ENCODE data around the gene CNKSR1. TPM values are rescaled to one million over a fixed set of nuclear protein-coding genes. Genes with fewer than 3 reads are reported as not detected.
A peak's percentile ranks its signal among the peaks of the same experiment; 100 is the strongest.

CNKSR1 gene
- total and polyA plus RNA-seq, 9 donors, result 0.73 to 16.8 (median 5.8) TPM

GRCh38 chr1:26164861-26165842, 12.1 kb upstream of the CNKSR1 start:
- 70 to 73% (median 72%) methylated on average over 19 of the region's 19 CpGs for WGBS, 3 donors
- no peaks in the 10 kb centered on the region for H3K27me3 ChIP-seq
- no peak overlapping the region for H3K4me3 ChIP-seq
- intact Hi-C loops (cut with DNase I), result loop anchor here in 2 of 4 donors (5.0 kb wide), 2 partner anchors 53 to 67 kb away; partner anchors contain the start of genes CEP85 (in 1 of the 2) and PDIK1L (in 1 of the 2)
- H3K36me3 ChIP-seq, result no peaks in the 10 kb centered on the region
- peaks cover 9% of the 10 kb centered on the region for H3K4me1 ChIP-seq (ENCODE audit: insufficient read depth)
- no peak for TF ChIP-seq CTCF (IDR thresholded peaks at IDR 0.05)
- no peak for TF ChIP-seq EP300 (IDR thresholded peaks at IDR 0.05)
- peak overlapping the region; percentile 9 to 73 for H3K27ac ChIP-seq
- DNase-seq, result no peak
- no peaks in the 10 kb centered on the region for H3K9me3 ChIP-seq

GRCh38 chr1:26166719-26167281, 10.5 kb upstream of the CNKSR1 start:
- no peak for TF ChIP-seq POLR2A (IDR thresholded peaks at IDR 0.05)
- TF ChIP-seq EP300 (IDR thresholded peaks at IDR 0.05), result no peak
- no peak for TF ChIP-seq CTCF (IDR thresholded peaks at IDR 0.05)
- no peak for DNase-seq
- no peaks in the 10 kb centered on the region for H3K36me3 ChIP-seq
- no peak overlapping the region for H3K4me3 ChIP-seq
- H3K27ac ChIP-seq, result no peak overlapping the region
- no peaks in the 10 kb centered on the region for H3K27me3 ChIP-seq
- H3K9me3 ChIP-seq, result no peaks in the 10 kb centered on the region
- intact Hi-C loops (cut with DNase I), result loop anchor here in 1 of 4 donors (5.0 kb wide), 1 partner anchor 66 kb away; the partner anchor contains the start of gene CEP85
- WGBS, 3 donors, result 73 to 87% (median 83%) methylated on average over 4 of the region's 4 CpGs
- peaks cover 12% of the 10 kb centered on the region for H3K4me1 ChIP-seq (ENCODE audit: insufficient read depth)

GRCh38 chr1:26168410-26169197, 8.7 kb upstream of the CNKSR1 start, which contains the start of gene C1orf232:
Gene C1orf232 (minus strand): TSS chr1:26168963. CDS start chr1:26168499, 464 bp downstream.
- peak within 1 kb of the TSS; percentile 43 to 76 for H3K27ac ChIP-seq
- no peak for TF ChIP-seq CTCF (IDR thresholded peaks at IDR 0.05)
- TF ChIP-seq POLR2A (IDR thresholded peaks at IDR 0.05), result no peak
- TF ChIP-seq EP300 (IDR thresholded peaks at IDR 0.05), result no peak
- intact Hi-C loops (cut with DNase I), result loop anchor here in 1 of 4 donors (5.0 kb wide), 1 partner anchor 64 kb away; the partner anchor contains the start of gene CEP85

GRCh38 chr1:26169198-26169554, 8.1 kb upstream of the CNKSR1 start:
- TF ChIP-seq CTCF (IDR thresholded peaks at IDR 0.05), result no peak
- no peak for TF ChIP-seq EP300 (IDR thresholded peaks at IDR 0.05)
- no peak for TF ChIP-seq POLR2A (IDR thresholded peaks at IDR 0.05)
- H3K4me3 ChIP-seq, result peak overlapping the region; percentile 91
- intact Hi-C loops (cut with DNase I), result loop anchor here in 1 of 4 donors (5.0 kb wide), 1 partner anchor 63 kb away; the partner anchor contains the start of gene CEP85

More at GRCh38 chr1:26168410-26169197, 8.7 kb upstream of the CNKSR1 start, which contains the start of gene C1orf232:
- WGBS, 3 donors, result 54 to 68% (median 57%) methylated on average over 5 of the region's 5 CpGs
- peak in 4 of 5 donors; percentile 47 to 63 (median 52) for DNase-seq
- H3K9me3 ChIP-seq, result no peaks in the 10 kb centered on the region
- peak within 1 kb of the TSS; percentile 91 for H3K4me3 ChIP-seq
- H3K36me3 ChIP-seq, result no peaks in the 10 kb centered on the region
- H3K4me1 ChIP-seq (ENCODE audit: insufficient read depth), result peaks cover 12% of the 10 kb centered on the region
- no peaks in the 10 kb centered on the region for H3K27me3 ChIP-seq

More at GRCh38 chr1:26169198-26169554, 8.1 kb upstream of the CNKSR1 start:
- no peaks in the 10 kb centered on the region for H3K9me3 ChIP-seq
- H3K4me1 ChIP-seq (ENCODE audit: insufficient read depth), result peaks cover 9% of the 10 kb centered on the region
- H3K27ac ChIP-seq, result peak overlapping the region; percentile 43 to 76
- no peak for DNase-seq
- H3K27me3 ChIP-seq, result no peaks in the 10 kb centered on the region
- H3K36me3 ChIP-seq, result no peaks in the 10 kb centered on the region
- WGBS, 3 donors, result 29 to 38% (median 31%) methylated on average over 4 of the region's 4 CpGs
